Jurkat, Clone E6-1 (cell line): ENCODE data around the gene SMARCA4. TPM values are rescaled to one million over a fixed set of nuclear protein-coding genes. Genes with fewer than 3 reads are reported as not detected.

ENCODE experiments used
- DNase-seq: peaks from one replicate; pipeline ENCODE4 v3.0.0-alpha.2; 2011; ENCODE audit warnings: low read depth, low spot score
- H3K4me3 ChIP-seq: 2 replicates; pipeline ENCODE4 v1.5.1; 2011; ENCODE audit warnings: mild to moderate bottlenecking, low read length, control low read depth, moderate library complexity
- polyA plus RNA-seq: library from polyadenylated mRNA; unstranded; fragments of >200 nt; gene quantifications from one replicate; pipeline ENCODE4 v1.2.1, GENCODE V29; 2012; ENCODE audit warnings: missing spikeins; ENCODE audit not compliant: insufficient read length, insufficient read depth

The SMARCA4 gene
- polyA plus RNA-seq = 243 TPM

DNA sequence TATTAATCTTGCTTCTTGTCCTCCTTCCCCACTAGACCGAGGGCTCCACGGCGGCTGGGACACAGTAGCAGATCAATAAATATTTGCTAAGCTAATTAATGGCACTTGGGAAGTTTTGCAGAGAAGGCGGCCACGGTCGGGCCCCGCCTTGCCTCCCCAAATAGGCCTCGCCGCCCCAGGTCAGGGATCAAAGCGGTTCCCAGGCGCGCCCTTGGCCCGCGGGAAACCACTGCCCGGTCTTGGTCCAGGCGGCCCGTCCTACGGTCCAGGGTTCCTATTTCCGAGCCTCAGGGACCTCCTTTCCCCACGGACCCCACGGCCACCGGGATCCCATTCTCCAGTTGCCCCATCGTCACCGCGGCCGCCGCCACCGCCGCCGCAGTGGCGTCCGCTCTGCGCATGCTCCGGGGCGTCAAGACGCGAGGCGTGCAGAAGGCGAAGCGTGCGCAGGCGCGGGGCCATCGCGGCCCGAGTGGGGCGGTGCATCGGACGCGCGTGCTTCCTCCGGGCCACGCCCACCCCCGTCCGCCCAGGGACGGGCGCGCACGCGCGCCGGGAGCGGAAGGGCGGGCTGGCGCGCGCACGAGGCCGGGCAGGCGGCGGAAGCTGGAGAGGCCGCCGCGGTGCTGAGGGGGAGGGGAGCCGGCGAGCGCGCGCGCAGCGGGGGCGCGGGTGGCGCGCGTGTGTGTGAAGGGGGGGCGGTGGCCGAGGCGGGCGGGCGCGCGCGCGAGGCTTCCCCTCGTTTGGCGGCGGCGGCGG is at the start of gene SMARCA4:
Gene SMARCA4, plus strand, starts transcription at position 717 of the 759 bp plus-strand sequence. CDS start 23,122 bp downstream, outside the sequence.
- peak within 1 kb of the TSS; percentile 85 for H3K4me3 ChIP-seq
- DNase-seq = peak; percentile 92

DNA sequence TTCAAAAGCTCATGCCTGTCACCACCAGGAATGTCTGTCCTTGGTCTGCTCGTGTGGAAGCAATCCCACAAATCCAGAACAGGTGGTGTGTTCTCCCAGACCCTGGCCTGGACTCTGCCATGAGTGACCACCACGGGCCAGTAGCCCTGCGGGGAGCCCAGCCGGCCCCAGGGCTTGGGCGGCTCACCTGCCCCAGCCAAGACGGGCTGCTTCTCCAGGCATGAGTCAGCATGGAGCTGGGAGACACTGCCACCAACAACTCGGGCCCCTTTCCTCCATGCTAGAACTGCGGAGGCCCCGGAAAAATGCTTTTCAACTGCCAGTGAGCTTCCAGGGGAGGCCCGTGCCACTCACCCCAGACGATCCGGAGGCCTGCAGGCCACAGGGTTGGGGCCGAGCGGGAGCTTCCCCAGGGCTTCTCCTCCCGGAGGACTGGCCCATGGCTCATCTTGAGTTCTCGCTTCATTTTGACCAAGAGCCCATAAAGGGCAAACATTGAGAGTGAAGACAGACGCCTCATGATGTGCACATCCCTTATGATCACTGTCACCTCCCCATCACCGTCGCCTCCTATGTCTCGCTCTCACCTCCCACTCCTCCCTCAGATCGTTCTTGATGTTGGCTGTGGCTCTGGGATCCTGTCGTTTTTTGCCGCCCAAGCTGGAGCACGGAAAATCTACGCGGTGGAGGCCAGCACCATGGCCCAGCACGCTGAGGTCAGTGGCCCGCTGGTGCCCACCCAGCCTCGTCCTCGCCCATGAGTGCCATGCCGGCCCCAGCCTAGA is 49.1 kb upstream of the SMARCA4 start:
- no peak overlapping the region for H3K4me3 ChIP-seq
- no peak for DNase-seq

- no peak overlapping the region for H3K4me3 ChIP-seq
- no peak for DNase-seq
Measured at GRCh38 chr19:10912619-10913018, 48.2 kb upstream of the SMARCA4 start.

DNA sequence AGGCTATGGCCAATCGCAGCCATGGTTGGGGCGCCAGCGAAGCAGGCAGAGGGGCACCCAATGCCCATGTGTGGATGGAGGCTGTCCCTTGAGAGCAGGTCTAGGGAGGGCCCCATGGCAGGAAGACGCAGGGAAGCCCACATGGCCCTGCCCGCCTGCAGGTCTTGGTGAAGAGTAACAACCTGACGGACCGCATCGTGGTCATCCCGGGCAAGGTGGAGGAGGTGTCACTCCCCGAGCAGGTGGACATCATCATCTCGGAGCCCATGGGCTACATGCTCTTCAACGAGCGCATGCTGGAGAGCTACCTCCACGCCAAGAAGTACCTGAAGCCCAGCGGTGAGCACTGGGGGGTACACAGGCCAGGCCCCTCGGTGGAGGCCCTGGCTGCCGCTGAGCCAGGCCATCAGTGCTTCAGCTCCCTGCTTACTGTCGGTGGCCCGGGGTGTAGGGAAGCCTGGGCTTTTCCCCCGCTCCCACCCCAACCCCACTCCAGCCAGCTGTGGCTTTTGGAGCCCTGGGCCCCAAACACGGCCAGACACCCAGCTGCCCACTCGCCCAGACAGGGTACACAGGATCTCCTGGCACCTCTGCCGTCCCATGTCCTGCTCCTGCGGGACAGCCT is 47.0 kb upstream of the SMARCA4 start:
- DNase-seq = no peak
- H3K4me3 ChIP-seq = no peak overlapping the region

GRCh38 chr19:10915130-10916091 is 45.4 kb upstream of the SMARCA4 start:
- DNase-seq = no peak
- H3K4me3 ChIP-seq = no peak overlapping the region

DNA sequence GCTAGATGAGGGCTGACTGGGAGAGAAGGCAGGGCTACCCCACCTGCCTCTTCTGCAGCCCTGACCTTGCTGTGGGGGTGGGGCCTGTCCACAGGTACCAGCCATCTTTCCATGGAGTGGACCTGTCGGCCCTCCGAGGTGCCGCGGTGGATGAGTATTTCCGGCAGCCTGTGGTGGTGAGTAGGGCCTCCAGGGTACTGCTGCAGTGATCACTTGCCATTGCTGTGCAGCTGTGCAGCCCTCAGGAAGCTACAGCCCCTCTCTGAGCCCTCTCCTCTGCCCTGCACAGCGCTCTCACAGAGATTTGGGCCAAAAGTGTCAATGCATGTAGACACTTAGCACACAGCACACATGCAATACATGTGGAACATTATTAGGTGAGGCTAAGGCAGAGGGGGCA is 44.2 kb upstream of the SMARCA4 start:
- H3K4me3 ChIP-seq = no peak overlapping the region
- DNase-seq = no peak

DNA sequence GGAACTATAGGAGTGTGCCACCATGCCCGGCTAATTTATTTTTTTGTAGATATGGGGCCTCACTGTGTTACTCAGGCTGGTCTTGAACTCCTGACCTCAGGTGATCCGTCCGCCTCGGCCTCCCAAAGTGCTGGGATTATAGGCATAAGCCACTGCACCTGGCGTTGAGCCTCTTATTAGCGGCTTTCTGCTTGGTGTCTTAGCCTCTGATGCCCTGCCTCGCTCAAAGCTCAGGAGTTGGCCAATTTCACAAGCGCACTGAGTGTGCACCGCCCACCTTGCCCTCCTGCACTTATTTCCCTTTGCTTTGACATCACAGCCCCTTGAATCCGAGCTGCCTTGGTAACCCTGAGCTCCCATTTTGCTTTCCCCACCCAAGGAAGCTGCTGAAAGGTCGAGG is 42.5 kb upstream of the SMARCA4 start:
- DNase-seq = no peak

DNA sequence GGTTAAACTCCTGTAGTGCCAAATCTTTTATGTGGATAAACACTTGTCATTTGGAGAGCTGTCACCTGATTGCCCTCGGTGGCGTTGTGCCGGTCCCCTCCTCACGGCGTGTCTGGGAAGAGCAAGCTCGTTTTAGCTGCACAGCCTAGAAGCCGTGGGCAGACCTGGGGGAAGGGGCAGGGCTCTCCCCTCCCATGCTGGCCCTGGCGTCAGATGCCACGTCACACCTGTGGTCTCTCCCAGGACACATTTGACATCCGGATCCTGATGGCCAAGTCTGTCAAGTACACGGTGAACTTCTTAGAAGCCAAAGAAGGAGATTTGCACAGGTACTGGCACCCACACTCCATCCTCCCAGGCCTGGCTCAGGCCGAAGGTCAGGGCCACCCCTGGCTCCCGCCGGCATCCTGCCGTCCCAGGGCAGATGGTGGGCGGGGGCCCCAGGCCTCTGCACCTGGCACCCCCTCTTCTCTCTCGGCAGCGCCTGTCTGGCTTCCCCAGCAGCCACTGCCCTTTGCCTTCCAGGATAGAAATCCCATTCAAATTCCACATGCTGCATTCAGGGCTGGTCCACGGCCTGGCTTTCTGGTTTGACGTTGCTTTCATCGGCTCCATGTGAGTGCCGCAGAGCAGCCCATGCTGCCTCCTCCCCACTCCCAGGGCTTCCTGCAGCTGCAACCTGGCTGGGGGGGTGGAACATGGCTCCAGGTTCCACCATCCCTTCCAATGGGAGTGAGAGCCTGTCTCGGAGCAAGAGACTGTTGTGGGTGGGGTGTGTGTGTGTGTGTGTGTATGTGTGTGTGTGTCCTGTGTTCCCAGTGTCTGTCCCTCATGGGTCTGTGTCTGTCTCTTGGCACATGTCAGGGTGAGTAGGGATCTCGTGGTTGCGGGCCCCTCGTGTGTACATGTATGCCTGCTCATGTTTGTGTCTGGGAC is 41.2 kb upstream of the SMARCA4 start:
- DNase-seq = no peak
- H3K4me3 ChIP-seq = no peak overlapping the region

More for the DNA sequence above, 42.5 kb upstream of the SMARCA4 start:
- H3K4me3 ChIP-seq = no peak overlapping the region

GRCh38 chr19:10920288-10920655 is 40.6 kb upstream of the SMARCA4 start:
- DNase-seq = no peak
- no peak overlapping the region for H3K4me3 ChIP-seq

- no peak overlapping the region for H3K4me3 ChIP-seq
- DNase-seq = no peak
Measured at GRCh38 chr19:10920781-10921180, 40.0 kb upstream of the SMARCA4 start.

DNA sequence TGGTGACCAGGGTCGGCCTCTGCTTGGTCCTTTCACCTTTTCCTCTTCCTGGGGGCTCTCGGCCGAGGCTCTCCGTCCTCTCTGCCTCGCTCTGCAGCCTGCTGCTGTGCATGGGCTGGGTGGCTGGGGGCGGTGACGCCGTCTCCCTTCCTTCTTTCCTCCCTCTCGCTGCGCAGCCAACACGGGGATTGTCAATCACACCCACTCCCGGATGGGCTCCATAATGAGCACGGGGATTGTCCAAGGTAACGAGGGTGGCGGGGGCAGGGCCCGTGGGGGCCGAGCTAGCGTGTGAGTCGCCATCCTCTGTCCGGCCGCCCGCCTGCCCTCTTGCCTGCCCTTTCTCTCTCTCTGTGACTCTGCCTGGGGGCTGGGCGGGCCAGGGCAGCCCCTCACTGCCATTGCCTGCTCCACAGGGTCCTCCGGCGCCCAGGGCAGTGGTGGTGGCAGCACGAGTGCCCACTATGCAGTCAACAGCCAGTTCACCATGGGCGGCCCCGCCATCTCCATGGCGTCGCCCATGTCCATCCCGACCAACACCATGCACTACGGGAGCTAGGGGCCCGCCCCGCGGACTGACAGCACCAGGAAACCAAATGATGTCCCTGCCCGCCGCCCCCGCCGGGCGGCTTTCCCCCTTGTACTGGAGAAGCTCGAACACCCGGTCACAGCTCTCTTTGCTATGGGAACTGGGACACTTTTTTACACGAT is 39.5 kb upstream of the SMARCA4 start:
- H3K4me3 ChIP-seq = no peak overlapping the region
- no peak for DNase-seq

DNA sequence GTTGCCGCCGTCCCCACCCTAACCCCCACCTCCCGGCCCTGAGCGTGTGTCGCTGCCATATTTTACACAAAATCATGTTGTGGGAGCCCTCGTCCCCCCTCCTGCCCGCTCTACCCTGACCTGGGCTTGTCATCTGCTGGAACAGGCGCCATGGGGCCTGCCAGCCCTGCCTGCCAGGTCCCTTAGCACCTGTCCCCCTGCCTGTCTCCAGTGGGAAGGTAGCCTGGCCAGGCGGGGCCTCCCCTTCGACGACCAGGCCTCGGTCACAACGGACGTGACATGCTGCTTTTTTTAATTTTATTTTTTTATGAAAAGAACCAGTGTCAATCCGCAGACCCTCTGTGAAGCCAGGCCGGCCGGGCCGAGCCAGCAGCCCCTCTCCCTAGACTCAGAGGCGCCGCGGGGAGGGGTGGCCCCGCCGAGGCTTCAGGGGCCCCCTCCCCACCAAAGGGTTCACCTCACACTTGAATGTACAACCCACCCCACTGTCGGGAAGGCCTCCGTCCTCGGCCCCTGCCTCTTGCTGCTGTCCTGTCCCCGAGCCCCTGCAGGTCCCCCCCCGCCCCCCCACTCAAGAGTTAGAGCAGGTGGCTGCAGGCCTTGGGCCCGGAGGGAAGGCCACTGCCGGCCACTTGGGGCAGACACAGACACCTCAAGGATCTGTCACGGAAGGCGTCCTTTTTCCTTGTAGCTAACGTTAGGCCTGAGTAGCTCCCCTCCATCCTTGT is 38.8 kb upstream of the SMARCA4 start:
- no peak for DNase-seq
- no peak overlapping the region for H3K4me3 ChIP-seq

DNA sequence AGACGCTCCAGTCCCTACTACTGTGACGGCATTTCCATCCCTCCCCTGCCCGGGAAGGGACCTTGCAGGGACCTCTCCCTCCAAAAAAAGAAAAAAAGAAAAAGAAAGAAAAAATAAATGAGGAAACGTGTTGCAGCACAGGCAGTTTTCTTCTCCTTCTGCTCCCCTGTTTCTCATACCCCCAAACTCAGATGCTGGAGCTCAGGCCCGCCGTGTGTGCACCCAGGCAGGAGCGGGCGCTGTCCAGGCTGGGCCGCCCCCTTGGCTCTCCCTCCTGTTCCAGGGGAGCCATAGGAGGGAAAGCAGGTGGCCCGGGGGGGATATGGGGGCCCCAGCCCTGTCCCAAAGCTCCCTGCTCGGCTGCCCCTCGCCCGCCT is 38.2 kb upstream of the SMARCA4 start:
- DNase-seq = no peak
- H3K4me3 ChIP-seq = no peak overlapping the region

DNA sequence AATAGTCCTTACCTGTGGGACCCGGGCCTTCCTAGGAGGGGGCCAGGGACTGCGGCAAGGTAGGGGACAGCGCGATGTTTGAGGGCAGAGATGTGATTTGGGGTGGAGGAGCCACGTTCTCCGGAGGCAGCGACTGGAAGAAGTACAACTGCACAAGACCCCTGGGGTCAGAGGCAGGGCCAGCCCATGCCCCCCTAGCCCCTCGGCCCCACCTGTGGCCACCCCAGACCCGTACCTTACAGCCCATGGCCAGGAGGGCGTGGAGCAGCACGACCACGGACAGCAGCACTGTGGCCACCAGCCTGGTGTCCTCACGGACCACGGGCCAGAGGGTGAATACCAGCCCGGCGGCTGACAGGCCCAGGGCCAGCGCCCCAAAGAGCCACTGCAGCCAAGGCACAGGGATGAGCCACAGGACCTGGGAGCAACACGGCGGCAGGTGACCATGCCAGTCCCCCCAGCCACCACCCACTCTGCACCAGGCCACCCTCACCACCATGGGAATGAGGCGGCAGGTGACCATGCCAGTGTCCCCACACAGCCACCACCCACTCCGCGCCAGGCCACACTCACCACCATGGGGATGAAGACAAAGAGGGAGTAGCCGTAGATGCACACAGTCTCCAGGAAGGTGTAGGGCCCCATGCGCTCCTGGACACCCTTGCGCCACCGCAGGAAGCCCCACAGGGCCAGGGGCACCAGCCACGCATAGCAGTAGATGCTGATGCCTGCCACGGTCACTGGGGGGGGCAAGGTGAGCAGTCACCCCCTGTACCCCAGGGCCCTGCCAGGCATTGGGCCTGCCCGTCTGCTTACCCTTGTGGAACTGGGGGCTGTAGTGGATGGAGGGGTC is 37.3 kb upstream of the SMARCA4 start:
- no peak for DNase-seq
- H3K4me3 ChIP-seq = no peak overlapping the region

DNA sequence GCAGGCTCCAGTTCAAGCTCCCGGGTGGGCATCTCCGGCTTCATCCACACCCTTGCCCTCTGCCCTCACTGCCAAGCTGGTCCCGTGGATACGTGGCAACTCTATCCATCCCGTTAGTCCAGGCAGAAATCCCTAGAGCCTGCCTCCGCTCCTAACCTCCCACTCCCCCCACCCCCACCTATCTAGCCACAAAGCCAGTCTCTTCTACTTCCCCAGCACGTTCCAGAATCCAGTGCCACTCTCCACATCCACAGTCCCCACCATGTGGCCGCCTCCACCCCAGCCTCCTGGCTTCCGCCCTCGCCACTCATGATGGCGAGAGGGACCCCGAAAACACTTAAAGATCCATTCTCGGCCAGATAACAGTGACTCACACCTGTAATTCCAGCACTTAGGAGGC is 36.2 kb upstream of the SMARCA4 start:
- no peak for DNase-seq
- H3K4me3 ChIP-seq = no peak overlapping the region
